Upper lobe of right lung (tissue), 1 donor: ENCODE data around the gene OAT. TPM values are rescaled to one million over a fixed set of nuclear protein-coding genes. Genes with fewer than 3 reads are reported as not detected.

Source experiments
- ATAC-seq: fragments of 200-7000 bp; cut with Tn5 transposase; one replicate; pipeline ENCODE4 v1.9.1; 2020; ENCODE audit warnings: mild to moderate bottlenecking, moderate library complexity
- DNase-seq: peaks from one replicate; pipeline ENCODE4 v3.0.0-alpha.2; 2020
- H3K27ac ChIP-seq: fragments of 200-600 bp; one replicate; pipeline ENCODE4 v1.8.0; 2022
- H3K27me3 ChIP-seq: fragments of 200-600 bp; one replicate; pipeline ENCODE4 v1.8.0; 2022; ENCODE audit warnings: mild to moderate bottlenecking
- H3K36me3 ChIP-seq: fragments of 200-600 bp; one replicate; pipeline ENCODE4 v1.8.0; 2022
- H3K4me1 ChIP-seq: fragments of 200-600 bp; one replicate; pipeline ENCODE4 v1.8.0; 2022
- H3K4me3 ChIP-seq: fragments of 200-600 bp; one replicate; pipeline ENCODE4 v1.8.0; 2022; ENCODE audit warnings: mild to moderate bottlenecking
- H3K9me3 ChIP-seq: fragments of 200-600 bp; one replicate; pipeline ENCODE4 v1.8.0; 2022
- intact Hi-C: fragments of 100-400 bp; cut with DNase I; formaldehyde crosslinking; loops from one replicate; pipeline ENCODE4 v1.11.0; 2022
- total RNA-seq: library from RNA; stranded (reverse); fragmentation: NEBNext Ultra II Directional; extraction: Animal tissue kit (Norgen Biotek cat#: 25700); gene quantifications from one replicate; pipeline ENCODE4 v1.2.1, GENCODE V29; 2021
- TF ChIP-seq, protein P1 (sequence below): fragments of 200-600 bp; IDR thresholded peaks from one replicate; pipeline ENCODE4 v1.8.0; 2022; ENCODE audit warnings: antibody characterized with exemption
- donor health status: DM: no; HTN: yes; CAD: no; lungs with severe emphysema.

Gene OAT
- total RNA-seq, 1 donor from 2014 or later = 55.2 TPM

DNA sequence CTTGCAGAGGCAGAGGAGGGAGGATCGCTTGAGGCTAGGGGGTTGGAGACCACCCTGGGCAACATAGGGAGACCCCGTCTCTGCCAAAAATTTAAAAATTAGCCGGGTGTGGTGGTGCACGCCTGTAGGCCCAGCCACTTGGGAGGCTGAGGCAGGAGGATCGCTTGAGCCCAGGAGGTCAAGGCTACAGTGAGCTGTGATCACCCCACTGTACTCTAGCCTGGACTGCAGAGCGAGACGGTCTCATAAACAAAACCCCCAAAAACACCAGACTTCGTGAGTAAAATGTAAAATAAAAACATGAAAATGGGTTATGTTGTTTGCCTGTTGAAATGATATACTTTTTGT is 43.6 kb upstream of the OAT start:
- ATAC-seq (no peak), DNase-seq (no peak)
- intact Hi-C loops = no loop called here
- H3K27me3 ChIP-seq = no peaks in the 10 kb centered on the region
- H3K36me3 ChIP-seq = no peaks in the 10 kb centered on the region
- peak overlapping the region; percentile 87 for H3K27ac ChIP-seq
- H3K4me3 ChIP-seq = peak overlapping the region; percentile 75
- no peaks in the 10 kb centered on the region for H3K9me3 ChIP-seq
- TF ChIP-seq, protein P1, sequence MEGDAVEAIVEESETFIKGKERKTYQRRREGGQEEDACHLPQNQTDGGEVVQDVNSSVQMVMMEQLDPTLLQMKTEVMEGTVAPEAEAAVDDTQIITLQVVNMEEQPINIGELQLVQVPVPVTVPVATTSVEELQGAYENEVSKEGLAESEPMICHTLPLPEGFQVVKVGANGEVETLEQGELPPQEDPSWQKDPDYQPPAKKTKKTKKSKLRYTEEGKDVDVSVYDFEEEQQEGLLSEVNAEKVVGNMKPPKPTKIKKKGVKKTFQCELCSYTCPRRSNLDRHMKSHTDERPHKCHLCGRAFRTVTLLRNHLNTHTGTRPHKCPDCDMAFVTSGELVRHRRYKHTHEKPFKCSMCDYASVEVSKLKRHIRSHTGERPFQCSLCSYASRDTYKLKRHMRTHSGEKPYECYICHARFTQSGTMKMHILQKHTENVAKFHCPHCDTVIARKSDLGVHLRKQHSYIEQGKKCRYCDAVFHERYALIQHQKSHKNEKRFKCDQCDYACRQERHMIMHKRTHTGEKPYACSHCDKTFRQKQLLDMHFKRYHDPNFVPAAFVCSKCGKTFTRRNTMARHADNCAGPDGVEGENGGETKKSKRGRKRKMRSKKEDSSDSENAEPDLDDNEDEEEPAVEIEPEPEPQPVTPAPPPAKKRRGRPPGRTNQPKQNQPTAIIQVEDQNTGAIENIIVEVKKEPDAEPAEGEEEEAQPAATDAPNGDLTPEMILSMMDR = no peak
- H3K4me1 ChIP-seq = peaks cover 8% of the 10 kb centered on the region

DNA sequence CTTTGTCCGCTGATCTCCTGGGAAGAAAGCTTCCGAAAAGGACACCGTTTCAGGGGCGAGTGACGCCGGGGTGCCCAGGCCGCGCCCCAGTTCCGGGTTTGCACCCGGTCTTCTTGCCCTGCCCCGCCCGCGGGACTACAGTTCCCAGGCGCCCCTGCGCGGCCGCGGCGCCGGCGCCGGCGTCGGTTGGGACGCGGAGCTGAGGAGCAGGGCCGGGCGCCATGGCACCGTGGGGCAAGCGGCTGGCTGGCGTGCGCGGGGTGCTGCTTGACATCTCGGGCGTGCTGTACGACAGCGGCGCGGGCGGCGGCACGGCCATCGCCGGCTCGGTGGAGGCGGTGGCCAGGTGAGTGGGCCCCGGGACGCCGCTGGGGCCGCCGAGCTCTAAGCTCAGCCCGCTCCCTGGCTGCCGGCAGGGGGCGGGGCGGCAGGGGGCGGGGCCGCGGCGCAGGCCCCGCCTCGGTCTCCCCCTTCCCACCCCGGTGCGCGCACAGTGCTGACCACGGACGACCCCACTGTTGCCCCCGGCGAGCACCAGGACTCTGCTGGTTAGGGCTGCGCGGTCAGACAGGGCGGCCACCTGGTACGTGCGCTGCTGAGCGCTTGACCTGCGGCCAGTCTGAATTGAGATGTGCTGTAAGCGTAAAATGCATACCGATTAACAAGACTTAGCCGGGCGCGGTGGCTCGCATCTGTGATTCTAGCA is 43.1 kb upstream of the OAT start, which contains the start of gene LHPP:
TSS of gene LHPP (plus strand) at position 182 of the 706 bp plus-strand sequence. CDS start at position 222, 40 bp downstream.
- peak; percentile 99 for ATAC-seq
- intact Hi-C loops = no loop called here

DNA sequence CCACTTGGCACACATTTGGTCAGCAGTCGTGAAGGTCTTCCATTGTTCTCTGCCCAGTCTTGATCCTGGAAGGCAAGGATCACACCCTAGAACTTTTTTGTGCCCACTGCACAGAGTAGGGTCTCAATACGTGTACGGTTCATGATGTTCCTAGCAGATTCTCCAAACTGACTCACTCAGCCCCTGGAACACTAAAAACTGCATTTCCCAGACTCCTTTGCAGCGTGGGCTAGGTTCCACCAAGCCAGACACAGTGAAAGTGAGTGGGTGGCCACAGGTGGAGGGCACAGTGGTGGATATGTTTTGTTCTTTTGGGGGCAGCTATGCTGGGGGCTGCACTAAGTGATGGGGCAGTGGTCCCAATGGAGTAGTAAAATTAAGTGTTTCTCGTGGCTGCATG is 41.4 kb upstream of the OAT start:
- DNase-seq = no peak
- no peaks in the 10 kb centered on the region for H3K9me3 ChIP-seq
- peaks cover 8% of the 10 kb centered on the region for H3K4me1 ChIP-seq
- intact Hi-C loops = no loop called here
- no peaks in the 10 kb centered on the region for H3K36me3 ChIP-seq
- TF ChIP-seq, protein P1 = no peak
- H3K4me3 ChIP-seq = no peak overlapping the region
- no peak overlapping the region for H3K27ac ChIP-seq
- peaks cover 2% of the 10 kb centered on the region for H3K27me3 ChIP-seq
- no peak for ATAC-seq

More for the DNA sequence above, 43.1 kb upstream of the OAT start, which contains the start of gene LHPP:
- peak within 1 kb of the TSS; percentile 75 for H3K4me3 ChIP-seq
- peak; percentile 94 for DNase-seq
- H3K9me3 ChIP-seq = no peaks in the 10 kb centered on the region
- H3K27ac ChIP-seq = peak within 1 kb of the TSS; percentile 87
- TF ChIP-seq, protein P1 = peak; percentile 34
- peaks cover 8% of the 10 kb centered on the region for H3K4me1 ChIP-seq
- no peaks in the 10 kb centered on the region for H3K27me3 ChIP-seq
- no peaks in the 10 kb centered on the region for H3K36me3 ChIP-seq

DNA sequence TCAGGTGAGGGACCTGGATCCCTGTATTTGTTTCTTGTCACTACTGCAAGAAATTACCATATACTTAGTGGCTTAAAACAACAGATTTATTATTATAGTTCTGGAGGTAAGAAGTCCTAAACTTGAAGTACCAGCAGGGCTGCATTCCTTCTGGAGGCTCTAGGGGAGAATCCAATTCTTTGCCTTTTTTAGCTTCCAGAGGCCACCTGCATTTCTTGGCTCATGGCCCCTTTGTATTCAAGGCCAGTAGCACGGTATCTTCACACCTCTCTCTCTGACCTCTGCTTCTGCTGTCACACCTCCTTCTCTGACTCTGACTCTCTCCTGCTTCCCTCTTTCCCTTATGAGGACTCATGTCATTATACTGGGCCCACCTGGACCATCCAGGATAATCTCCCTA is 40.7 kb upstream of the OAT start:
- ATAC-seq (no peak), DNase-seq (no peak)
- no peaks in the 10 kb centered on the region for H3K36me3 ChIP-seq
- intact Hi-C loops = no loop called here
- H3K4me3 ChIP-seq = no peak overlapping the region
- TF ChIP-seq, protein P1 = no peak
- H3K4me1 ChIP-seq = peaks cover 8% of the 10 kb centered on the region
- peaks cover 10% of the 10 kb centered on the region for H3K27me3 ChIP-seq
- no peaks in the 10 kb centered on the region for H3K9me3 ChIP-seq
- H3K27ac ChIP-seq = no peak overlapping the region

DNA sequence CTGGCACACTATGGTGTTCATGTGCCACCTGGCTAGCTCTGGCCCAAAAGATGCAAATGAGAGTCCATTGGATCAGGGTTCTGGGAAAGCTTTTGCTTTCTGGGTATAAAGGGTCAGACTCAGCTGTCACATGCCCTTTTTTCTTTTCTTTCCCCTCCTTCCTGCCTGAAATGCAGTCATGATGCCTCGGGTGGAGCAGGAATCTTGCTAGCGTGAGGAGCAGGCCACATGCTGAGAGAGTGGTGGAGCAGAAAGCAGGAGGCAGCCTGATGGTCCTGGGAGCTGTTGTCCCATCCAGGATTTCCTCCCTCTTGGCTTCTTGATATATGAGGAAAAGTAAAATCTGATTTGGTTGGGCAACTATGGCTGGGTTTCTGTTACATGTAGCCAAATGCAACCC is 40.2 kb upstream of the OAT start:
- ATAC-seq (no peak), DNase-seq (no peak)
- Histone ChIP-seq H3K36me3 (no peaks in the 10 kb centered on the region), H3K4me3 (no peak overlapping the region), H3K4me1 (peaks cover 8% of the 10 kb centered on the region), H3K27ac (no peak overlapping the region), H3K27me3 (peaks cover 15% of the 10 kb centered on the region), H3K9me3 (no peaks in the 10 kb centered on the region)
- intact Hi-C loops = no loop called here
- TF ChIP-seq, protein P1 = no peak
